ENCODE measurements around the gene DCP1A. TPM values are rescaled to one million over a fixed set of nuclear protein-coding genes. Genes with fewer than 3 reads are reported as not detected.

Gene DCP1A
- total and polyA plus RNA-seq, 2 donors (not counting 3 experiments of a cell fraction or from before 2014, with no cell fraction given): 32.3 to 38.0 TPM

GRCh38 chr3:53252096-53252946 is 95.0 kb downstream of the DCP1A start:
- no peaks in the 10 kb centered on the region for H3K9me1 ChIP-seq (replicated peaks; ENCODE audit: control insufficient read depth, extremely low read depth, insufficient read depth, low read length)
- H3K9me3 ChIP-seq (replicated peaks; ENCODE audit: control insufficient read depth, insufficient read depth, low read length): no peaks in the 10 kb centered on the region
- peak overlapping the region in 1 of 3 experiments; percentile 15 for H3K4me3 ChIP-seq (replicated peaks in 1 of 3; ENCODE audit: insufficient read depth in 1 of 3, low read depth in 1 of 3, low read length in 3 of 3)
- H3K27ac ChIP-seq (ENCODE audit: insufficient read depth, low read depth, low read length): no peak overlapping the region
- no peaks in the 10 kb centered on the region for H3K36me3 ChIP-seq (ENCODE audit: control insufficient read depth in 2 of 2, extremely low read depth in 1 of 2, insufficient read depth in 2 of 2, low read length in 2 of 2)
- peak; percentile 45 for DNase-seq (ENCODE audit: low read depth, low spot score)
- no peak overlapping the region for H2AFZ ChIP-seq (ENCODE audit: low read depth, low read length)
- peak overlapping the region; percentile 66 for H3K4me2 ChIP-seq (ENCODE audit: insufficient read depth, low read length)
- H3K9ac ChIP-seq (replicated peaks; ENCODE audit: extremely low read depth, insufficient read depth, low read length): no peak overlapping the region
- peaks cover 22% of the 10 kb centered on the region for H3K4me1 ChIP-seq (ENCODE audit: control insufficient read depth, extremely low read depth, insufficient read depth, low read length)
- H3K79me2 ChIP-seq (ENCODE audit: control insufficient read depth, insufficient read depth, low read length): peaks cover 85% of the 10 kb centered on the region
- dilution Hi-C loops (cut with MboI; ENCODE audit: extremely low pct_ligation_motif_present, low sequenced_read_pairs) (no loop called here), intact Hi-C loops (cut with micrococcal nuclease) (no loop called here)
- TF ChIP-seq CTCF (IDR thresholded peaks at IDR 0.05; ENCODE audit: extremely low read depth in 1 of 2, insufficient read depth in 1 of 2, low read depth in 1 of 2, low read length in 2 of 2) (no peak), GATA2 (IDR thresholded peaks at IDR 0.05; ENCODE audit: insufficient read depth, insufficient read length, low read depth, low read length) (no peak), POLR2A (IDR thresholded peaks at IDR 0.05; ENCODE audit: low read depth, low read length) (no peak), MYC (IDR thresholded peaks at IDR 0.05; ENCODE audit: low read depth, low read length) (no peak), POLR2AphosphoS5 (IDR thresholded peaks at IDR 0.05; ENCODE audit: insufficient read depth, low read depth, low read length) (no peak), EZH2 (IDR thresholded peaks at IDR 0.05; ENCODE audit: borderline replicate concordance, low read depth, low read length, severe bottlenecking) (no peak), MAX (IDR thresholded peaks at IDR 0.05; ENCODE audit: insufficient read depth, insufficient read length) (no peak), FOS (IDR thresholded peaks at IDR 0.05; ENCODE audit: borderline replicate concordance, insufficient read depth, low read length) (no peak)
- H3K27me3 ChIP-seq (ENCODE audit: control insufficient read depth in 2 of 2, insufficient read depth in 2 of 2, low read length in 2 of 2): no peaks in the 10 kb centered on the region
- FAIRE-seq: peak; percentile 67
- peaks cover 3% of the 10 kb centered on the region for H4K20me1 ChIP-seq (replicated peaks; ENCODE audit: control insufficient read depth, extremely low read depth, insufficient read depth, low read length)
- ChIA-PET POLR2A (no interaction called here), CTCF (interaction anchor here (1.5 kb wide), 1 partner anchor 32 kb away, joined by 4 read pairs; no protein-coding TSS in a partner anchor)
- BruUV-seq (replicated peaks): no TSS peak

All from endothelial cell of umbilical vein (primary cell).